ENCODE measurements around the gene MYOF. TPM values are rescaled to one million over a fixed set of nuclear protein-coding genes. Genes with fewer than 3 reads are reported as not detected.

The MYOF gene
- total and polyA plus RNA-seq, 10 of the 15 experiments (the other 5 are each of a cell fraction or from before 2014, with no cell fraction given), result 0.02 to 0.59 (median 0.17) TPM

GRCh38 chr10:93496322-93497041 lies 14.3 kb upstream of the MYOF start, which contains the start of gene CEP55 (continued):
- no peak for TF ChIP-seq SMAD1 (IDR thresholded peaks at IDR 0.05; ENCODE audit: low read depth, partially characterized antibody)
- no peak for TF ChIP-seq NFYA (IDR thresholded peaks at IDR 0.05; ENCODE audit: borderline replicate concordance, low read depth, low read length)
- TF ChIP-seq IRF4 (IDR thresholded peaks at IDR 0.05; ENCODE audit: low read depth, low read length), result no peak
- no peak for TF ChIP-seq PRDM15 (CRISPR knock-in tag; IDR thresholded peaks at IDR 0.05)
- TF ChIP-seq SRF (IDR thresholded peaks at IDR 0.05; ENCODE audit: low read depth in 2 of 2, low read length in 2 of 2), result no peak
- no peak for TF ChIP-seq USF1 (IDR thresholded peaks at IDR 0.05; ENCODE audit: borderline replicate concordance, extremely low read length, insufficient read depth, low read depth, low read length)
- no peak for TF ChIP-seq SMC3 (IDR thresholded peaks at IDR 0.05; ENCODE audit: borderline replicate concordance, low read length)
- no peak for TF ChIP-seq SIX5 (IDR thresholded peaks at IDR 0.05; ENCODE audit: low read depth, low read length, severe bottlenecking)
- TF ChIP-seq SIN3A (IDR thresholded peaks at IDR 0.05; ENCODE audit: low read depth, low read length), result peak; percentile 99
- TF ChIP-seq MAX (IDR thresholded peaks at IDR 0.05; ENCODE audit: low read depth, low read length), result peak; percentile 97
- TF ChIP-seq ZBTB33 (IDR thresholded peaks at IDR 0.05), result no peak
- TF ChIP-seq SUPT20H (IDR thresholded peaks at IDR 0.05; ENCODE audit: borderline replicate concordance, control insufficient read depth, low read depth, low read length), result no peak
- peak; percentile 36; the same call in 1 of the 2 replicates for TF ChIP-seq YY1 (IDR thresholded peaks at IDR 0.05; ENCODE audit: low read depth, low read length)
- TF ChIP-seq ESRRA (IDR thresholded peaks at IDR 0.05; ENCODE audit: low read length), result no peak
- peak; percentile 64; the same call in 1 of the 2 replicates for TF ChIP-seq ZBTB40 (IDR thresholded peaks at IDR 0.05; ENCODE audit: borderline replicate concordance)
- TF ChIP-seq SREBF1 (IDR thresholded peaks at IDR 0.05; ENCODE audit: low read length), result no peak
- no peak for TF ChIP-seq SREBF2 (IDR thresholded peaks at IDR 0.05; ENCODE audit: low read length)
- TF ChIP-seq MXI1 (IDR thresholded peaks at IDR 0.05; ENCODE audit: low read depth, low read length), result peak; percentile 99
- TF ChIP-seq TCF12 (IDR thresholded peaks at IDR 0.05; ENCODE audit: low read depth, low read length), result peak; percentile 66; the same call in 1 of the 2 replicates

All from GM12878 (cell line).